Measurements from ENCODE around the gene HOXA4. TPM values are rescaled to one million over a fixed set of nuclear protein-coding genes. Genes with fewer than 3 reads are reported as not detected.

Gene HOXA4
- total RNA-seq, 2 experiments from 2014 or later, result not detected

DNA sequence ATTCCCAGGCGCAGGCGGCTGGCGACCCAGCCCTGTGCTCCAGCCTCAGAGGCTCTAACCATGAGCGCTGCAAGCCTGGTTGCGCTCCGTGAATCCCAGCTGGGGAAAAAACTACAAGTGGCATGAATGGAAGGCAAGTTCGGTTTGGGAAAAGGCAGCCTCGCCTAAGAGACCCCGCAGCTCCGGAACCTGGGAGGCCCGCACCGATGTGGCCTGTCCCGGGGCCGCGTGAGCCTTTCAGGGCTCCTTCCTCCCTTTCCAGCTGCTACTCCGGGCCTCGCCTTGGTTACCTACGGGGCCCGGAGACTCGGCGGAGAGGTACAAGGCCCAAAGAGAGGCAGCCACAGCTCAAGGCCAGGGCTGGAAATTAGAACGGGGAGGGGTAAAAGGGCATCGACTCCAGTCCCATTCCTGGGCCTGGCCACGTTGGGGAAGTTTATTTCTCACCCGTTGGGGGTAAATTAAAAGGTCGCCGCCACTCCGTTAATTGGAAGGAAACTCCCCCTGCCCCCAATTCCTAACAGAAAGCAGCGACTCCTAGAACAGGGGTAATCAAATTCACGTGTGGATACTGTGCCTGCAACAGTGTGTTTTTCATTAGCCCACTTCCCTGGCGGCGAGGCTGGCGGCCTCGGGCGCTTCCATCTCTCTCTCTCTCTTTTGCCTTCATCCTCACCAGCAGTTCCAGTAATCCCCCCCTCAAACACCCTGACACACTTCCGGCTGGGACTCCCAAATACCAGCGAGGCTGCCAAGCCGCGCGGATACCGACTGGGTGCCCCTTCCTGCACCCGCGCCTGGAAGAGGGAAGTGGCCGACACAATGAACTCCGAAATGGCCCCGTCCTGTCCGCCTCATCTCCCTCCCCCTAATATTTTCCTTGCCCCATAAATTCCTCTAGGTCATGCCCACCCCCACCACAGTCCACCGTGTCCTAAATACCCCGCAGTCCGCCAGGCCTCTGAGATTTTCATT, 36.3 kb upstream of the HOXA4 start:
- Mint-ChIP-seq H3K9me3 (ENCODE audit: insufficient read depth) (no peaks in the 10 kb centered on the region), H3K4me3 (peak overlapping the region; percentile 51), H3K27ac (peak overlapping the region; percentile 69), H3K27me3 (ENCODE audit: low read depth) (peaks cover 81% of the 10 kb centered on the region), H3K4me1 (ENCODE audit: low read depth) (peaks cover 10% of the 10 kb centered on the region), H3K36me3 (ENCODE audit: low read depth) (peaks cover 9% of the 10 kb centered on the region)
- ATAC-seq (no peak), DNase-seq (no peak)
- ChIA-PET POLR2A (no interaction called here), CTCF (interaction anchor here (0.9 to 1.7 kb wide), 4 partner anchors 13 to 29 kb away, joined by 3 to 6 read pairs (median 3); no protein-coding TSS in a partner anchor)

DNA sequence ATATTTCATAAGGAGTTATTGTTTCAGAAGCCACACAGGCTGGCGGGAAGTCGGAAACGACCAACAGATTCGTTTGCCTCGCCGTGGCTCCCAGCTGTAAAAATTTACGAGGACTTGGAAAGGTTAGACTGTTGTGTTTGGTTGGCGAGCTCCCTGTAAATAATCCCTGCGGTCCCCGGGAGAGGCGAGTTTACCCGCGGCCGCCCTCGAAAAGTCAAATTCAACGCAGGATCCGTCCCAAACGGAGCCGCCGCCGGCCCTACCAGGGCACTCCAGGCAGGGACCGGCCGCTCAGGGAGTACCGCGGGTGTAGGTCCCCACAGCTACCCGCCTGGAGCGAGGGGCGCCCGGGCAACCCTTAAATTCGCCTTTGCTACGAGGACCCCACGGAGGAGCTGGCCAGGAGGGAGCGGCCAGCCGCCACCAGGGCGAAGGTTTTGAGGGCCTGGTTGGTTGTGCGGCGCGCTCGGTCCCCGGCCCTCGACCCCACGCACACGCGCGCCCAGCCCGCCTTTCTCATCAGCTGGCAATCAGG, 35.5 kb upstream of the HOXA4 start:
- Mint-ChIP-seq H3K4me3 (peak overlapping the region; percentile 51), H3K4me1 (ENCODE audit: low read depth) (peaks cover 9% of the 10 kb centered on the region), H3K36me3 (ENCODE audit: low read depth) (peaks cover 8% of the 10 kb centered on the region), H3K27ac (no peak overlapping the region), H3K27me3 (ENCODE audit: low read depth) (peaks cover 75% of the 10 kb centered on the region), H3K9me3 (ENCODE audit: insufficient read depth) (no peaks in the 10 kb centered on the region)
- POLR2A ChIA-PET, result no interaction called here
- DNase-seq (no peak), ATAC-seq (no peak)
- CTCF ChIA-PET, result interaction anchor here (0.9 to 1.1 kb wide), 3 partner anchors 14 to 30 kb away, joined by 3 read pairs; no protein-coding TSS in a partner anchor

DNA sequence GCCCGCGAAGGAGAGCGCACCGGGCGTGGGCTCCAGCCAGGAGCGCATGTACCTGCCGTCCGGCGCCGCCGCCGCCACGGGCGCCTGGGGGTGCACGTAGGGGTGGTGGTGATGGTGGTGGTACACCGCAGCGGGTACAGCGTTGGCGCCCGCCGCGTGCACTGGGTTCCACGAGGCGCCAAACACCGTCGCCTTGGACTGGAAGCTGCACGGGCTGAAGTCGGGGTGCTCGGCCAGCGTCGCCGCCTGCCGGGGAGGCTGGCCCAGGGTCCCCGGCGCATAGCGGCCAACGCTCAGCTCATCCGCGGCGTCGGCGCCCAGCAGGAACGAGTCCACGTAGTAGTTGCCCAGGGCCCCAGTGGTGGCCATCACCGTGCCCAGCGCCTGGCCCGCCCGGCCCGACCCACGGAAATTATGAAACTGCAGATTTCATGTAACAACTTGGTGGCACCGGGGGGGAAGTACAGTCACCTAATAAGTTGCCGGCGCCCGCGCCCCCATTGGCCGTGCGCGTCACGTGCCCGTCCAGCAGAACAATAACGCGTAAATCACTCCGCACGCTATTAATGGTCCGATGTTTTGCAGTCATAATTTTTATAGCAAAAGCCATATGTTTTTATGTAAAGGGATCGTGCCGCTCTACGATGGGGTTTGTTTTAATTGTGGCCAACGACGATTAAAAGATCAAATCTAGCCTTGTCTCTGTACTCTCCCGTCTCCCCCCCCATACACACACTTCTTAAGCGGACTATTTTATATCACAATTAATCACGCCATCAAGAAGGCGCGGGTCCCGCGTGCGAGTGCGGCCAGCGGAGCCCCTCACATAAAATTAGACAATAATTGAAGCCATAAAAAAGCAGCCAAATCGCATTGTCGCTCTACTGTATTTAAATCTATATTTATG, 34.8 kb upstream of the HOXA4 start, which contains the start of gene HOXA9:
HOXA9 (minus strand) TSS at position 449 of the 907 bp plus-strand sequence; CDS start at position 369, 80 bp downstream.
- ATAC-seq (no peak), DNase-seq (no peak)
- Mint-ChIP-seq H3K27ac (peak within 1 kb of the TSS; percentile 84), H3K4me1 (ENCODE audit: low read depth) (peaks cover 11% of the 10 kb centered on the region), H3K4me3 (peak within 1 kb of the TSS; percentile 51), H3K36me3 (ENCODE audit: low read depth) (peaks cover 8% of the 10 kb centered on the region), H3K9me3 (ENCODE audit: insufficient read depth) (no peaks in the 10 kb centered on the region), H3K27me3 (ENCODE audit: low read depth) (peaks cover 72% of the 10 kb centered on the region)
- POLR2A ChIA-PET, result no interaction called here
- CTCF ChIA-PET, result interaction anchor here (0.9 to 1.1 kb wide), 2 partner anchors 15 to 31 kb away, joined by 3 read pairs; no protein-coding TSS in a partner anchor

DNA sequence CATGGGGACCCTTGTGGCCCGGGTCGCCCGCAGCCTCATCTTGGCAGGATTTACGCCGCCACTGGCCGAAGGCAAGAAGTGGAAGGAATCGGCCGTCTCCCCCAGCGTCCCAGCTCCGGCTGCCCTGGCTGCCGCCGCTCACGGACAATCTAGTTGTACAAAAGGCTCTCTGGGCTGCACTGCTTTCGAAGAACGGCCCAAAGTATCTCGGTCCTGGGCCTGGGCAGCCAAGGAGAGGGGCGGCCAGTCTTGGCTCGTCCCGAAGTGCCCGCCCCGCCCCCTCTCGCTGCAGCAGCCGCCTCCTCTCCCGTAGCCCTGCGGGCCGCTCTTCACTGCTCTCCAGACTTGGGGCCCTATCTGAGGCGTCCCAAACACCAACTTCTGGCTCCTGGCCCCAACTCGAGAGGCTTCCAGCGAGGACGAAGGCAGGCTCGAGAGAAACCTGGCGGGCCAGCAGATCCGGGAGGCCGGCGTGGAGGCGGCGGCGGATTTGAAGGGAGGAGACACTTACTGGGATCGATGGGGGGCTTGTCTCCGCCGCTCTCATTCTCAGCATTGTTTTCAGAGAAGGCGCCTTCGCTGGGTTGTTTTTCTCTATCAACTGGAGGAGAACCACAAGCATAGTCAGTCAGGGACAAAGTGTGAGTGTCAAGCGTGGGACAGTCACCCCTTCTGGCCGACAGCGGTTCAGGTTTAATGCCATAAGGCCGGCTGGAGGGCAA, 34.0 kb upstream of the HOXA4 start:
- H3K36me3 Mint-ChIP-seq (ENCODE audit: low read depth), result peaks cover 8% of the 10 kb centered on the region
- peaks cover 74% of the 10 kb centered on the region for H3K27me3 Mint-ChIP-seq (ENCODE audit: low read depth)
- H3K4me3 Mint-ChIP-seq, result peak overlapping the region; percentile 15
- DNase-seq (no peak), ATAC-seq (no peak)
- CTCF ChIA-PET, result interaction anchor here (4.7 kb wide), 1 partner anchor 483 kb away, joined by 85 read pairs; no protein-coding TSS in a partner anchor
- H3K27ac Mint-ChIP-seq, result peak overlapping the region; percentile 49
- POLR2A ChIA-PET, result no interaction called here
- peaks cover 13% of the 10 kb centered on the region for H3K4me1 Mint-ChIP-seq (ENCODE audit: low read depth)
- H3K9me3 Mint-ChIP-seq (ENCODE audit: insufficient read depth), result no peaks in the 10 kb centered on the region

DNA sequence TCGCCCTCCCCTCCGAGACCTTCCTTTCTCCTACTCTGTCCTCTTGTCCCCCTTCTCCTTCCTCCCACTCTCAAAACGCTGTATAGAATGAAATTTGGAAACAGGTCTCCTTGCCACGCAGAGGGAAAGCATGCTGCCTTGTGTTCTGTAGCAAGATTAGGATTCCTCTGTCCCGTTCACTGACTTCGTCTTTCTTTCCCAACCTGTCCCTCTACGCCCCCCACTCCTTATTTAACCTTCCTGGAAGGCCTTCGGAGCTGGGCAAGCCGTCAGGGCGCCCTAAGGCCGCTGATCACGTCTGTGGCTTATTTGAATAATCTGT, 33.4 kb upstream of the HOXA4 start:
- Mint-ChIP-seq H3K27ac (peak overlapping the region; percentile 39), H3K9me3 (ENCODE audit: insufficient read depth) (no peaks in the 10 kb centered on the region)

DNA sequence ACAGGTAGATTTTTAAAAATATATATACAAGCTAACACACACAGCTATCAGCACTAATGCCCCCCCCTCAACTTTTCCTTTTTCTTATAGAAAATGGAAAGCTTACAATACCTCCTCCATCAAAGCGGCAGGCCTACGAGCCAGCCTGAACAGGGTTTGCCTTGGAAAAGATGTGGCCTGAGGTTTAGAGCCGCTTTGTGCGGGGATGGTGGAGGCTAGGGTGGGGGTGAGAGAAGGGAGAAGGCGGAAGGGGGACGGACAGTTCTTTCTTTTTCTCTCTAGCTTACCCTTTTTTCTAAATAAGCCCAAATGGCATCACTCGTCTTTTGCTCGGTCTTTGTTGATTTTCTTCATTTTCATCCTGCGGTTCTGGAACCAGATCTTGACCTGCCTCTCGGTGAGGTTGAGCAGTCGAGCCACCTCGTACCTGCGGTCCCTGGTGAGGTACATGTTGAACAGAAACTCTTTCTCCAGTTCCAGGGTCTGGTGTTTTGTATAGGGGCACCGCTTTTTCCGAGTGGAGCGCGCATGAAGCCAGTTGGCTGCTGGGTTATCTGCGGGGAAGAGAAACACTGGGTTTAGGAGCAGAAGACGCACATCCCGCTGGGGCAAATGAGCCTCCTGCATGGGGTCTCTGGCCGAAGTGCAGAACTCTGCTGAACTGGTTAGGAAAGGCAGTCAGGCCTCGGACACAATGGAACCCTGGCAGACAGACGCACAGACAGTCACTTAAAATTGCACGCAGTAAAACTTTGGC, 32.9 kb upstream of the HOXA4 start:
- Mint-ChIP-seq H3K9me3 (ENCODE audit: insufficient read depth) (no peaks in the 10 kb centered on the region), H3K36me3 (ENCODE audit: low read depth) (peaks cover 11% of the 10 kb centered on the region), H3K4me1 (ENCODE audit: low read depth) (peaks cover 8% of the 10 kb centered on the region), H3K27me3 (ENCODE audit: low read depth) (peaks cover 74% of the 10 kb centered on the region), H3K27ac (peak overlapping the region; percentile 29), H3K4me3 (no peak overlapping the region)
- ChIA-PET CTCF (interaction anchor here (0.7 to 4.7 kb wide), 9 partner anchors 10 to 793 kb away, joined by 3 to 85 read pairs (median 5); partner anchors contain the start of gene HOXA13), POLR2A (no interaction called here)
- no peak for DNase-seq
- no peak for ATAC-seq

More for the DNA sequence above, 33.4 kb upstream of the HOXA4 start:
- H3K27me3 Mint-ChIP-seq (ENCODE audit: low read depth), result peaks cover 74% of the 10 kb centered on the region
- no peak overlapping the region for H3K4me3 Mint-ChIP-seq
- H3K4me1 Mint-ChIP-seq (ENCODE audit: low read depth), result peaks cover 13% of the 10 kb centered on the region
- CTCF ChIA-PET, result interaction anchor here (1.8 to 4.7 kb wide), 3 partner anchors 32 to 483 kb away, joined by 4 to 85 read pairs (median 9); no protein-coding TSS in a partner anchor
- ATAC-seq (no peak), DNase-seq (no peak)
- POLR2A ChIA-PET, result no interaction called here
- H3K36me3 Mint-ChIP-seq (ENCODE audit: low read depth), result peaks cover 8% of the 10 kb centered on the region

DNA sequence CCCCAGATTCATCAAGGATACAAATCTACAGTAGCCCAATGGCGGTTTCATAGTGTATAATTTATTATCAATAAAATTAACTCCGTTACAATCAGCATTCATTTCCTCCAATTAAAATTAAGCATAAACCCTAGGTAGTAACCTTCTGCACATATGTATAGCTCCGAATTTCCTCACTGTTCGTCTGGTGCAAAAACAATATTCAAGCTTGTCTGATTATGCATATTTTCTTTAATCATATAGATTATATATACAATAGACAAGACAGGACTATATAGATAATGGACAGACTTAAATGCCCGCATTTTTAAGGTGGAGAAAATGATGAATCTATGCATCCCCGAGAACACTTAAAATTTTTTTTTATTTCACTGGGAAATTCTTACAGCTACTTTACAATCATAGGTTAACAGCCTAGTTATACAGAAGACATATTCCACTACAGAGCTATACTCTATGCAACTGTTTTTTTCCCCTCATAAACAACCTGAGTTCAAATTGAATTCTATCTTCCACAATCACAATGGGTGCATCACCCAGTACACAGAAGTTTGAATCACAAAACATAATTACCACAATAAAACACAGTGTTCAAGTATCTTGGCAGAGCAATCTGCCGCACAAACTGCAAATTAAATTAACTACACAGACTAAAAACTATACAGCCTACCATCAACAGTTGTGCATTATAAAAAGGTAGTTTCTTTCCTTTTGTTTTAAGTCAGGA, 32.2 kb upstream of the HOXA4 start:
- DNase-seq (no peak), ATAC-seq (no peak)
- peaks cover 9% of the 10 kb centered on the region for H3K4me1 Mint-ChIP-seq (ENCODE audit: low read depth)
- peaks cover 13% of the 10 kb centered on the region for H3K36me3 Mint-ChIP-seq (ENCODE audit: low read depth)
- CTCF ChIA-PET, result interaction anchor here (0.7 to 4.7 kb wide), 11 partner anchors 10 to 792 kb away, joined by 3 to 85 read pairs (median 5); partner anchors contain the start of genes HOXA13 and HOXA3
- POLR2A ChIA-PET, result no interaction called here
- H3K27me3 Mint-ChIP-seq (ENCODE audit: low read depth), result peaks cover 75% of the 10 kb centered on the region
- no peaks in the 10 kb centered on the region for H3K9me3 Mint-ChIP-seq (ENCODE audit: insufficient read depth)
- H3K4me3 Mint-ChIP-seq, result no peak overlapping the region
- H3K27ac Mint-ChIP-seq, result no peak overlapping the region

DNA sequence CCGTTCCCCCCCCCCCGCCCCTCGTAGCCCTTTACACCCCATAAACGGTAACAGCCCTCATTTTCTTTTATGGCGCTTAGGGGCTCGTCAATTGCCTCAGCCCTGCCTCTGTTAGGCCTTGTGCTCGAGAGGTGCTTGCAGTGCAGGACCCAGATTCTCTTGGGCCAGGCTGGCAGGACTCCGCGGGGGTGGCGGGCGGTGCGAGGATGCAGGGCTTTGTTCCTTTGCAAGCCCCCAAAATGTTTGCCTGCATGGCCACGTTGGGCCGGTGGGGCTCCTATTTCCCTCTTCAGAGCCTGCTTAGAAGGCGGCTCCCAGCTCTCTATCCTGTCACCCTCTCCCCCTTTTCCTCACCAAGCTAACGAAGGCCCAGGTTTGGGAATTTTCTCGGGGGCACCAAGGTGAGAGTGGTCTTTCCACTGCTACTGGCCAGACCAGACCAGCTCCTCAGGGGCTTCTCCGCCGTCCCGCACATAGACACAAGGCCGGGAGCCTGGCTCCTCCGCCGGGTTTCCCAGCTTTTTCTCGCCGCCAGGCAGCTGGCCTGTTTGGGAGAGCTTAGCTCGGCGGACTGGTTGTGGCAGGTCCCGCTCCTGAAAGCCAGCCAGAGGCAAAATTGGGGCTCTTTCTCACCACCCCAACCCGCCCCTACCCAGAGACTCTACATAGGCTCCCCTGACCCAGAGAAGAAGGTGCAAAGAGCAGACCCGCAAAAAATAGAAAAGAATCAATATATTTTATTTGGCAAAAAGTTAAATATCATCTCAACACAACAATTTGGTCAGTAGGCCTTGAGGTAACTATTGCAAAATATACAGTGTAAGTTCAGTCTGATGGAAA, 31.4 kb upstream of the HOXA4 start:
- Mint-ChIP-seq H3K36me3 (ENCODE audit: low read depth) (peaks cover 11% of the 10 kb centered on the region), H3K4me1 (ENCODE audit: low read depth) (peaks cover 11% of the 10 kb centered on the region), H3K4me3 (no peak overlapping the region), H3K27ac (no peak overlapping the region), H3K9me3 (ENCODE audit: insufficient read depth) (no peaks in the 10 kb centered on the region), H3K27me3 (ENCODE audit: low read depth) (peaks cover 76% of the 10 kb centered on the region)
- CTCF ChIA-PET, result interaction anchor here (1.1 to 4.7 kb wide), 14 partner anchors 10 to 792 kb away, joined by 3 to 85 read pairs (median 6); partner anchors contain the start of genes HOXA13 and HOXA3
- POLR2A ChIA-PET, result interaction anchor here (0.7 kb wide), 1 partner anchor 11 kb away, joined by 4 read pairs; no protein-coding TSS in a partner anchor
- no peak for ATAC-seq
- DNase-seq, result no peak

DNA sequence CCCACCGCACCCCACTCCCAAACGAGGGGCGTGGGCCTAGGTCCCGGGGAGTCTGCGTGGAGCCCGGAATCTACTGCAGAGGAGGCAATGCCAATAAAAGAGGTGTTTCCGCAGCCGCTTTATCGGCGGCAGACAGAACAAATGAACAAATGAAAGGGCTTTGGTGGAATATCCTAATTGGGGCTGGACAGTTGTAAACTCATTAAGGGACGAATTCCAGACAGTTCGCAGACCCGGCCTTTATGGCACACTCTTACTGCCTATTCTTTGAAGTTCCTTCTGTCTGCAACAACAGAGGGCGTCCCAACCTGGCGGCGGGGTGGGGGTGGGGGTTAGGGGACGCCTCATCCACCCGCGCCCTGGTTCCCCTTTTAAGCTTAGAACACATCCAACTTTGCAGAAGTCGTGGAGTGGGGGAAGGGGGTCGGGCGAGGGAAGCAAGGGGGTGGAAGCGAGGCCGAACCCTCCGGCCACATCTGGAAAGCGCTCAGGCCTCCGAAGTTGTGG, 30.7 kb upstream of the HOXA4 start:
- CTCF ChIA-PET, result interaction anchor here (0.7 to 4.7 kb wide), 25 partner anchors 9 to 791 kb away, joined by 3 to 85 read pairs (median 4); partner anchors contain the start of genes HOXA3 and HOXA5
- Mint-ChIP-seq H3K27me3 (ENCODE audit: low read depth) (peaks cover 76% of the 10 kb centered on the region), H3K4me1 (ENCODE audit: low read depth) (peaks cover 15% of the 10 kb centered on the region), H3K4me3 (peak overlapping the region; percentile 65), H3K36me3 (ENCODE audit: low read depth) (peaks cover 10% of the 10 kb centered on the region), H3K9me3 (ENCODE audit: insufficient read depth) (no peaks in the 10 kb centered on the region), H3K27ac (no peak overlapping the region)
- peak; percentile 5 for ATAC-seq
- DNase-seq, result no peak
- POLR2A ChIA-PET, result interaction anchor here (0.7 kb wide), 1 partner anchor 12 kb away, joined by 4 read pairs; no protein-coding TSS in a partner anchor
